Activated T-cell treated with anti-CD3 and anti-CD28 coated beads, Interleukin-2, amount 50 U/mL, for 24 hours (primary cell): ENCODE data around the gene ABLIM3.
"Not testable (repeated sequence)": the region's sequence is repeated elsewhere in the genome, so short reads cannot be mapped to it uniquely, and the experiment has no call there.

ENCODE experiments used
- DNase-seq: peaks from one replicate; pipeline ENCODE4 v3.0.0-alpha.2; 2020
- H3K27ac Mint-ChIP-seq: 2 replicates; pipeline ENCODE4 v1.8.0; 2020; ENCODE audit warnings: mild to moderate bottlenecking, mixed read lengths
- H3K27me3 Mint-ChIP-seq: 2 replicates; pipeline ENCODE4 v1.8.0; 2020; ENCODE audit warnings: mixed read lengths
- H3K36me3 Mint-ChIP-seq: 2 replicates; pipeline ENCODE4 v1.8.0; 2020; ENCODE audit warnings: low read depth, mixed read lengths
- H3K4me1 Mint-ChIP-seq: 2 replicates; pipeline ENCODE4 v1.8.0; 2020; ENCODE audit warnings: low read depth, mixed read lengths
- H3K4me3 Mint-ChIP-seq: 2 replicates; pipeline ENCODE4 v1.8.0; 2020; ENCODE audit warnings: mild to moderate bottlenecking, moderate library complexity, mixed read lengths
- H3K9me3 Mint-ChIP-seq: 2 replicates; pipeline ENCODE4 v1.8.0; 2020; ENCODE audit warnings: mixed read lengths

ABLIM3 gene

GRCh38 chr5:149177339-149177843, 36.1 kb downstream of the ABLIM3 start:
- peaks cover 18% of the 10 kb centered on the region for H3K27me3 Mint-ChIP-seq
- H3K4me1 Mint-ChIP-seq: peaks cover 6% of the 10 kb centered on the region
- no peak for DNase-seq
- H3K9me3 Mint-ChIP-seq: no peaks in the 10 kb centered on the region
- H3K36me3 Mint-ChIP-seq: no peaks in the 10 kb centered on the region
- no peak overlapping the region for H3K4me3 Mint-ChIP-seq
- no peak overlapping the region for H3K27ac Mint-ChIP-seq

GRCh38 chr5:149177911-149178565, 36.7 kb downstream of the ABLIM3 start:
- no peaks in the 10 kb centered on the region for H3K9me3 Mint-ChIP-seq
- DNase-seq: no peak
- H3K27me3 Mint-ChIP-seq: peaks cover 19% of the 10 kb centered on the region
- H3K4me1 Mint-ChIP-seq: no peaks in the 10 kb centered on the region
- no peaks in the 10 kb centered on the region for H3K36me3 Mint-ChIP-seq
- H3K4me3 Mint-ChIP-seq: no peak overlapping the region
- no peak overlapping the region for H3K27ac Mint-ChIP-seq

- Mint-ChIP-seq H3K4me1 (no peaks in the 10 kb centered on the region), H3K4me3 (no peak overlapping the region), H3K27ac (no peak overlapping the region)
These were observed 40.4 kb downstream of the ABLIM3 start for GRCh38 chr5:149181732-149182131.

GRCh38 chr5:149182241-149182640, 40.9 kb downstream of the ABLIM3 start:
- Mint-ChIP-seq H3K27me3 (peaks cover 34% of the 10 kb centered on the region), H3K36me3 (no peaks in the 10 kb centered on the region), H3K27ac (no peak overlapping the region), H3K4me3 (no peak overlapping the region), H3K9me3 (no peaks in the 10 kb centered on the region), H3K4me1 (no peaks in the 10 kb centered on the region)
- DNase-seq: no peak

More at GRCh38 chr5:149181732-149182131, 40.4 kb downstream of the ABLIM3 start:
- Mint-ChIP-seq H3K27me3 (peaks cover 34% of the 10 kb centered on the region), H3K9me3 (no peaks in the 10 kb centered on the region), H3K36me3 (no peaks in the 10 kb centered on the region)
- DNase-seq: no peak

- Mint-ChIP-seq H3K27me3 (peaks cover 26% of the 10 kb centered on the region), H3K27ac (no peak overlapping the region), H3K9me3 (no peaks in the 10 kb centered on the region), H3K36me3 (no peaks in the 10 kb centered on the region), H3K4me3 (no peak overlapping the region), H3K4me1 (no peaks in the 10 kb centered on the region)
- no peak for DNase-seq
These were observed 43.8 kb downstream of the ABLIM3 start for GRCh38 chr5:149185067-149185466.

GRCh38 chr5:149186506-149186905, 45.2 kb downstream of the ABLIM3 start:
- DNase-seq: no peak
- no peak overlapping the region for H3K27ac Mint-ChIP-seq
- no peaks in the 10 kb centered on the region for H3K36me3 Mint-ChIP-seq
- H3K4me3 Mint-ChIP-seq: no peak overlapping the region
- no peaks in the 10 kb centered on the region for H3K9me3 Mint-ChIP-seq
- peaks cover 20% of the 10 kb centered on the region for H3K27me3 Mint-ChIP-seq
- no peaks in the 10 kb centered on the region for H3K4me1 Mint-ChIP-seq

GRCh38 chr5:149187617-149188016, 46.3 kb downstream of the ABLIM3 start:
- not testable (repeated sequence) for H3K4me1 Mint-ChIP-seq, H3K36me3 Mint-ChIP-seq, H3K27ac Mint-ChIP-seq, H3K9me3 Mint-ChIP-seq, DNase-seq, H3K4me3 Mint-ChIP-seq
- peaks cover 16% of the 10 kb centered on the region for H3K27me3 Mint-ChIP-seq

GRCh38 chr5:149188383-149188782, 47.1 kb downstream of the ABLIM3 start:
- H3K27ac Mint-ChIP-seq: no peak overlapping the region
- H3K4me3 Mint-ChIP-seq: no peak overlapping the region
- peaks cover 12% of the 10 kb centered on the region for H3K27me3 Mint-ChIP-seq
- no peaks in the 10 kb centered on the region for H3K36me3 Mint-ChIP-seq
- H3K9me3 Mint-ChIP-seq: no peaks in the 10 kb centered on the region
- no peak for DNase-seq
- H3K4me1 Mint-ChIP-seq: no peaks in the 10 kb centered on the region

GRCh38 chr5:149195337-149195887, 54.1 kb downstream of the ABLIM3 start:
- H3K9me3 Mint-ChIP-seq: no peaks in the 10 kb centered on the region
- no peaks in the 10 kb centered on the region for H3K27me3 Mint-ChIP-seq
- H3K27ac Mint-ChIP-seq: no peak overlapping the region
- no peak for DNase-seq
- H3K36me3 Mint-ChIP-seq: no peaks in the 10 kb centered on the region
- H3K4me3 Mint-ChIP-seq: no peak overlapping the region
- H3K4me1 Mint-ChIP-seq: no peaks in the 10 kb centered on the region

GRCh38 chr5:149195962-149196361, 54.7 kb downstream of the ABLIM3 start:
- no peak for DNase-seq
- Mint-ChIP-seq H3K9me3 (no peaks in the 10 kb centered on the region), H3K27me3 (no peaks in the 10 kb centered on the region), H3K4me1 (no peaks in the 10 kb centered on the region), H3K27ac (no peak overlapping the region), H3K36me3 (no peaks in the 10 kb centered on the region), H3K4me3 (no peak overlapping the region)

GRCh38 chr5:149198148-149198547, 56.9 kb downstream of the ABLIM3 start:
- Mint-ChIP-seq H3K4me1 (no peaks in the 10 kb centered on the region), H3K27ac (no peak overlapping the region), H3K9me3 (no peaks in the 10 kb centered on the region), H3K36me3 (no peaks in the 10 kb centered on the region), H3K27me3 (no peaks in the 10 kb centered on the region), H3K4me3 (no peak overlapping the region)
- DNase-seq: no peak

- Mint-ChIP-seq H3K27me3 (no peaks in the 10 kb centered on the region), H3K36me3 (no peaks in the 10 kb centered on the region), H3K4me3 (no peak overlapping the region), H3K9me3 (no peaks in the 10 kb centered on the region), H3K27ac (no peak overlapping the region), H3K4me1 (no peaks in the 10 kb centered on the region)
- DNase-seq: no peak
These were observed 59.1 kb downstream of the ABLIM3 start for GRCh38 chr5:149200355-149200754.

- H3K4me3 Mint-ChIP-seq: no peak overlapping the region
- no peak overlapping the region for H3K27ac Mint-ChIP-seq
- no peak for DNase-seq
- no peaks in the 10 kb centered on the region for H3K27me3 Mint-ChIP-seq
- H3K4me1 Mint-ChIP-seq: no peaks in the 10 kb centered on the region
- H3K9me3 Mint-ChIP-seq: no peaks in the 10 kb centered on the region
- no peaks in the 10 kb centered on the region for H3K36me3 Mint-ChIP-seq
These were observed 59.9 kb downstream of the ABLIM3 start for GRCh38 chr5:149201121-149201637.

GRCh38 chr5:149202910-149203451, 61.7 kb downstream of the ABLIM3 start:
- Mint-ChIP-seq H3K27ac (no peak overlapping the region), H3K4me1 (no peaks in the 10 kb centered on the region), H3K4me3 (no peak overlapping the region), H3K27me3 (no peaks in the 10 kb centered on the region), H3K9me3 (no peaks in the 10 kb centered on the region), H3K36me3 (no peaks in the 10 kb centered on the region)
- no peak for DNase-seq

- Mint-ChIP-seq H3K4me1 (no peaks in the 10 kb centered on the region), H3K9me3 (no peaks in the 10 kb centered on the region), H3K27ac (no peak overlapping the region), H3K36me3 (no peaks in the 10 kb centered on the region), H3K27me3 (no peaks in the 10 kb centered on the region), H3K4me3 (no peak overlapping the region)
- no peak for DNase-seq
These were observed 62.7 kb downstream of the ABLIM3 start for GRCh38 chr5:149203921-149204441.
